Hypothalamus (tissue), 51 donors: ENCODE measurements around the gene DOK7.

ENCODE experiments used
- DNase-seq, 51 donors: peaks; one replicate each; lab custom pipeline; 2025; lab: John Stamatoyannopoulos, UW

The DOK7 gene

DNA sequence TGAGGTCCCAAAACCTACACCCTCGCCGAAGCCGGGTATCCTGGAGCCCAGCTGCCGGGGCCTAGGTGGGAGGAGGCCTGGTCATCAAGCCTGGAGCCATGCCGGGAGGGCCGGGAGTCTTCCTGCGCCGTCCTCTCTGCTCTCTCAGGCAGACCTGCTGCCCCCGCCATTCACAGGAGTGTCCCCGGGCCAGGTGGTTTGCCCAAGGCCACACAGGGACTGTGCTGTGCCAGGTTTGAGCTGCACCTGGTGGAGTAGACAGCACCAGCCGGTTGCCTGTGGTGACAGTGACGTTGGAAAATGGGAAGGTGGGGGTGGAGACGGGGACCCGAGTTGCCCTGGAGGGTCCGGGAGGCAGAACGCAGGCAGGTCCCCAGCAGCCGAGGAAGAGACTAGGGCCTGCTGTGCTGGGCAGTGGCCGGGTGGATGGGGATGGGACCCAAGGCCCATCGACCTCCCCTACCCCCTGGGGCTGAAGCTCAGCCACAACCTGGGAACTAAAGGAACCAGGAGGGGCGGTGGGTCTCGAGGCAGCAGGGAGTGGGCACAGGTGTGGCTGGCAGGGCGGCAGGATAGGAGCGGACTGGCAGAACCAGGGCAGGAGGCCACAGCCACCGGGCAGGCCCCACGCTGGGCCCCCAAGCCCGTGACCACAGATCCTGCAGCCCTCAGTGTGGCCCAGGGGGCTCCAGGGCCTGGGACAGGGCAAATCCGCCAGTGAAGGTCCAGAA lies 9.5 kb downstream of the DOK7 start:
- DNase-seq: no peak

DNA sequence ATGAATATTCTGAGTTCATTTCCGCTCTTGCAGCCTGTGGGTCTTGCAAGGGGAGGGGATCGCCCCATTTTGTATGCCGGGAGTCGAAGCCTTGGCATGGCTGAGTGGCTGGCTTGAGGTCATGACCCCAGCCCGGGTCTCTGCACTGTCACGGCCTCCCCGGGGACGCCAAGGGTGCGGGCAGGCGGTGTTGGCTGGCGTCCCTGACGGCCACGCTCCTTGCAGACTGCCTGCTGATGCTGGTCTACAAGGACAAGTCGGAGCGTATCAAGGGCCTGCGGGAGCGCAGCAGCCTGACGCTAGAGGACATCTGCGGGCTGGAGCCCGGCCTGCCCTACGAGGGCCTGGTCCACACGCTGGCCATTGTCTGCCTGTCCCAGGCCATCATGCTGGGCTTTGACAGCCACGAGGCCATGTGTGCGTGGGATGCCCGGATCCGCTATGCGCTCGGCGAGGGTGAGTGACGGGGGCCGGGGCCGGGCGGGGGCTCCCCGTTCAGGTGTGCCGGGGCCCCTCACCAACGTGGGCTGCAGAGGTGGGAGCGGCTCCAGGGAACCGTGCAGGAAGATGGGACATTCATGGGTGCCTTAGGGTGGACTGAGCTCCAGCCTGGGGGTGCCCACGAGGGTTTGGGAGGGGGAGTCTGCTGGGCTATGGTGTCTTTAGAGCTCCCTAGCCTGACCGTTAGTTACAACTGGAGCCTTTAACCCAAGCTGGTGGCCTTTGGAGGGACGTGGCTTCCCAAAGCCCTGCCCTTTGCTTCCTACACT lies 10.3 kb downstream of the DOK7 start:
- no peak for DNase-seq

DNA sequence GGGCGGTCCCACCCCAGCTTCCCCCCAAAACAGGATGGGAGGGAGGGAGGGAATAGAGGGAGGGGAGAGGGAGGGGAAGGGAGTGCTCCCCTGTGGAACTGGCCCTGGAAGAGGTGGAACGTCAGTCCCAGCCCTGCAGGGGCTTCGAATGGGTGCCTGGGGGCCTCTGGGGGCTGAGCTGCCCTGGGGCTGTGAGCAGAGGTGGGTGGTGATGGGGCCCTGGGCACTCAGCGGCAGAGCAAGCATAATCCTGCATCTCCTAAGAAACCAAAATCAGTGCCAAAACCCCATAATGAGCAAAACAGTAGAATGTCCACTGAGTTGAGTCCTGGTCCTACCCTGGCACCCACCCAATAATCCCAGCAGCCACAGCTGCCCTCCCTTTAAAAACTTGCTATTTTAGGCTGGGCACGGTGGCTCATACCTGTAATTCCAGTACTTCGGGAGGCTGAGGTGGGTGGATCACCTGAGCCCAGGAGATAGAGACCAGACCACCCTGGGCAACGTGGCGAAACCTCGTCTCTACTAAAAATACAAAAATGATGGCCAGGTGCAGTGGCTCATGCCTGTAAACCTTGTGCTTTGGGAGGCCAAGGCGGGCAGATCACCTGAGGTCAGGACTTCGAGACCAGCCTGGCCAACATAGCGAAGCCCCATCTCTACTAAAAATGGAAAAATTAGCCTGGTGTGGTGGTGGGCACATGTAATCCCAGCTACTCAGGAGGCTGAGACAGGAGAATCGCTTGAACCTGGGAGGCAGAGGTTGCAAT lies 11.1 kb downstream of the DOK7 start:
- no peak for DNase-seq

DNA sequence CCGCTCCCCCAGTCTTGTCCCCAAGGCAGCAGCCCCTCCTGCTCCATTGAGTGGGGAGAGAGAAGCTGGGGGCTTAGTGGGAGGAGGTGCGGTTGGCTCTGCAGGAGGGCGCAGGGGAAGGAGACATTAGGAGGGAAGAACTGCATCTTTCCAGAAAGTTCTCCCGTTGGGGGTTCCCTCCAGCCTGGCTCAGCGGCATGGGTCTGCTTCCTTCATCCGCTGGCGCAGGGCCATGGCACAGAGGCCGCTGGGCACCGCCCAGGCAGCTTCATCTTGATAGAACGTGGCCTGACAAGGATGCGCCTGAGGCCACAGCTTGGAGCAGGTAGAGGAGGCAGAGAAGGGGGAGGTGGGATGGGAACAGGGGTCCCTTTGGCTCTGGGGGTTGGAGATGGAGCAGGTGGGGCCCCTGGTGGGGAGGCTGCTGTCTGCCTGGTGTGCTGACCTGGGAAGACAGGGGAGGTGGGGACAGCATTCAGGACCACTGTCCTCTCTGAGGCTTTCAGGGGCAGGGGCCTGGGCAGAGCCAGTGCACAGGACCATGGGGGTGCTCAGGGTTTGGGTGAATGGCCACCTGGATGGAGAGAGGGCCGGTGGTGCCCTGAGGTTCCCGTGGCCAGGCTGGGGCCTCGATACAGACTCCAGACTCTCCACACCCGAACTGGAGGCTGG lies 12.1 kb downstream of the DOK7 start:
- no peak for DNase-seq

DNA sequence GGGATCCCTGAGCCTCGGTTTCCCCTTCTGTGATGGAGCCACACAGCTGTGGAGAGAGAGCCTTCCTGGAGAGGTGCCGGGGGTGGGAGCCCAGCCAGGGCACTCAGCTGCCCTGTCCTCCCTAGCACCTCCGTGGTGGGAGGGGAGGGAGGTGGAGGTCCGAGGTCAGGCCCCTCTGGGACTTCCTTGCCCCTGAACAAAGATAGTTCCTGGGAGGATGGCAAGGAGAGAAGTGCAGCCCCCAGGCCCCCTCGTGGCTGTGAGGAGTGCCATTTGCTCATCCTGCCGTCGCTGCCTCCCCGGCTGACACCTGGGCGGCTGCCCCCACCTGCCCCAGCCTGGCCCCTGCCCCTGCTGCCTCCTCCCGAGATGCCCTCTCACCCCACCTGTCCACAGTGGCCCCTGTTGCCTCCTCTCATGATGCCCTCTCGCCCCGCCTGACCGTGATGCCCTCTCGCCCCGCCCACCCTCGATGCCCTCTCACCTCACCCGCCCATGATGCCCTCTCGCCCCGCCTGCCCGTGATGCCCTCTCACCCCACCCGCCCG lies 12.7 kb downstream of the DOK7 start:
- no peak for DNase-seq

DNA sequence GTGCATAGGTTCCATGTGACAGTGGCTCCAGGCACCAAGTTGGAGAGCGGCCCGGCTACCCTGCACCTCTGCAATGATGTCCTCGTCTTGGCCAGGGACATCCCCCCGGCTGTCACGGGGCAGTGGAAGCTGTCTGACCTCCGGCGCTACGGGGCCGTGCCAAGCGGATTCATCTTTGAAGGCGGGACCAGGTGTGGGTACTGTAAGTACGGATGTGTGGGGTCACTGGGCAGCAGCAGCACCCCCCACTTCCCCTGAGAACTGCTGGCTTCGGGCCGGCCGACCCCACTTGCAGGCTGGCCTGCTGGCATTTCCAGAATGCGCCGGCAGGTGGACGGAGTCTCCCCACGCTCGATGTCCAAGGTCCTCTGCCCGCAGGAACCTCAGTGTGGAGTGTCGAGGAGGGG lies 13.2 kb downstream of the DOK7 start:
- no peak for DNase-seq

DNA sequence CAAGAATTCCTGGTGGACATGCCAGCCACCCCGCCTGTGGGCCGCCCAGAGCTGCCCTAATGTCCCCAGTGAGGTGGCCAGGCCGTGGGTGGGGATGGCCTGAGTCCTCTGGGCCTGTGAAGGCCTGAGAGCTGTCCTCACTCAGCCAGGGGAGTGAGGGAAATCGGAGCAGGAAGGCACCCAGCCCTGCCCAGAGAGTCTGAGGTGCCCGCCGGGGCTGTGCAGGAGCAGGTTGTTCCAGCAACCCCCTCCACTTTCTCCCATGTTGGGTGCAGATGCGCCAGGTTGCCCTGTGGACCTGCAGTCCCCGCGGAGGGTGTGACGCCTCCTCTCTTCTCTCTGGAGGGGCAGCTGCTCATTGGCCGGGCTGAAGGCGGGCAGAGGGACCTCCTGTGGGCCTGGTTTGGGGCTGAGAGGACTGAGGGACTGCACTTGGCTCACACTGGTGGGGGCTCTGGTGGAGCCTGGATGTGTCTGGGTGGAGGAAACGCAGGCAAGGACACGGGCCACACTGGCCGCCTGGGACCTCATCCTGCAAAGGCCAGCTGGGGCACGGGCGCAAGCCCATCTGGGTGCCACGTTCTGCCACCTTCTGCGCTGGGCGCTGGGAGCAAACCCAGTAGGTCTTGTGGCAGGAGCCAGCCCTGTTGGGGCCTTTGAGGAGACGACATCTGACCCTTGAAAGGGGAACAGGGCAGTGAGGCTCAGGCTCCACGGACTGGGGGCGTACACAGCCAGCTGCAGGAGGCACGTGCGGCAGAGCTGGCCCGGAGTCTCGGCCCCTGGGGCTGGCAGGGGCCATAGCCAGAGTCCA lies 14.0 kb downstream of the DOK7 start:
- DNase-seq: no peak

DNA sequence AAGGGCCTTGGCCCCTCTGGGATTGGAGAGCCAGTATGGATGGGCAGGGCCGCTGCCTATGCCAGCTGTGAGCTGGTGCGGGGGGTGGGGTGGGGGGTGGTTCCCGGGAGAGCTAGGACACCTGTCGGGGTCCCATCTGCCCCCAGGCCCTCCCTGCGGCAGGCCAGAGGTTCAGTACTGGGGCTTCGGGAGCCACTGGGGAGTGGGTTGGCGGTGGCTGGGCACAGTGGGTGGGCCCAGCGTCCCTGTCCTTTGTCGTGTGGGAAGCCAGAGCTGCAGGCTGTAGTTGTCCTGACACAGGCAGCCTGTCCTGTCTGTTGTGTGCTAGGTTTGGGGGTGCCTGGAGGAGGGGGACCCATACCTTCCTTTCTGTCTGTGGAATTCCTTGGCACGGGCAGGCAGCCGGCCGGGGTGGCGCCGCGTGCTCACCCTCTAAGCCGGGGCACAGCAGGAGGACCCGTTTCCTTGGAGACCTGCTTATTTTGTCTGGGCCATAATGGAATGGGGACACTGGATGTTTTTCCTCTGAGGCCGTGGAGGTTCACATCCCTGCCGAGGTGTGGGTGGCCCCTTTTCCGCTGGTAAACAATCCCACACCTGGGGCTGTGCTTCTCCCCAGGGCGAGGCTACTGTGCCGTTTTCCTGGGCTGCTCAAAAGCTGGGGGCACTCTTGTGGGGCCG lies 14.8 kb downstream of the DOK7 start:
- no peak for DNase-seq

DNA sequence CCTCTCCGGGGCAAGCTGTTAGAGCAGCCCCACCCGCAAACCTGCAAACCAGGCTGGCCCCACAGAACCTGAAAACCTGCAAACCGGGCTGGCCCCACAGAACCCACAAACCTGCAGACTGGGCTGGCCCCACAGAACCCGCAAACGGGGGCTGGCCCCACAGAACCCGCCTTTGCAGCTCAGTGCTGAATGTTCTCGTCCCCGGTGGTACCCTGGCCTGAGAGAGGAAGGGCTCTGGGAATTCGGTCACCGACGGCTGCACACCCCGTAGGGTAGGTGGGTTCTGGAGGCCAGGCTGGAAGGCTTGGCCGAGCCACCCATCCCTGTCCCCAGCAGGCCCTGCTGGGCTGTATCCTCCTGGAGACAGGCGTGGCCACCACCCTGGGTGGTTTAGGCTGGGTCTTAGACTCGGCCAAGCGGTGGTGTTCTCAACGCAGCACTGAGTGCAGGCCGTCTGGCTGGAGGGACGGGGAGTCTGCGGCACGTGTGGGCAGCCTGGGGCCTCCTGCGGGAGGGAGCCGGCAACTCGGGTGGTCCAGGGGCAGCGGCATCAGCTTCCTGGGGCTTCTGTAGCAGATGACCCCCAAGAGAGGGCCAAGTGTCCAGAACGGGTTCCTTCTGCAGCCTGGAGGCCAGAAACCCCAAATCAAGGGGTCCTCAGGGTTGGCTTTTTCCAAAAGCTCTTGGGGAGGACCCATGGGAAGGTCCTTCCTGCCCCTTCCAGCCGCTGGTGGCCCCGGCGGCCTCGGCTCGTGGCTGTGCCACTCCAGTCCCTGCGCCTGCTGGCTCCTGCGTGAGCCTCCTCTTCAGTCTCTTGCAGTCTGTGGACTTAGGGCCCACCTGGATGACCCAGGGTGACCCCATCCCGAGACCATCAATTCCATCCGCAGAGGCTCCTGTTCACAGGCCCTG lies 15.6 kb downstream of the DOK7 start:
- no peak for DNase-seq

DNA sequence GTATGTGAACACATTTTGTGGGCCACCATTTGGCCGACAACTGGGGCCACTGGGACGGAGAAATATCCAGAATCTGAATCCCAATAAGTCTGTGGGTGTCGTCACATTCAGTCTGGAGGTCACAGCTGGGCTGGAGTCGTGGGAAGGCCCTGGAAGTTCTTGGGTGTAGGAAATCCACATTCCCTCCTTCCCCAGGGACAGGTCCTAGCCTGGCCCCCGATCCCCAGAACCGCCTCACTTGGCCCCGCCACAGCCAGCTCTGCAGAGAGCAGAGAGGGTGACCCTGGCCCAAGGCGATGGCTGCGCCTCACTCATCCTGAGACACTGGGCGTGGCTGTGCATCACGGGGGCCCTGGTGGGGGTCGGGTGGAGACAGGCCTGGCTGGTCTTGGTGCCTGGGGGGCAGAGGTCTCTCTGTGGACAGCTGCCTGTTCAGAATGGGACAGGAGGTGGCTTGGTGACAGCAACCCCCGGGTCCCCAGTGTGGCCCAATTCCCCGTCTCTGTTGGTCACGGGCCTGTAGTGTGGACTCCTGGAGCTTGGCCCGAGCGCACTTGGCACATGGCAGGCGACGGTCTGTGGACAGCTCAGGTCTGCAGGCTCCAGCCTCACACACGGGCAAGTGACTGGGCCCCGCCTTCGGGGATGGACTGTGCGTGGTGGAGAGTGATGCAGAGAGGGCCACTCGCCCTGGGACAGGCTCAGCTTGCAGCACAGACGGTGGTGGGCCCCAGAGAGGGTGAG lies 16.4 kb downstream of the DOK7 start:
- no peak for DNase-seq

DNA sequence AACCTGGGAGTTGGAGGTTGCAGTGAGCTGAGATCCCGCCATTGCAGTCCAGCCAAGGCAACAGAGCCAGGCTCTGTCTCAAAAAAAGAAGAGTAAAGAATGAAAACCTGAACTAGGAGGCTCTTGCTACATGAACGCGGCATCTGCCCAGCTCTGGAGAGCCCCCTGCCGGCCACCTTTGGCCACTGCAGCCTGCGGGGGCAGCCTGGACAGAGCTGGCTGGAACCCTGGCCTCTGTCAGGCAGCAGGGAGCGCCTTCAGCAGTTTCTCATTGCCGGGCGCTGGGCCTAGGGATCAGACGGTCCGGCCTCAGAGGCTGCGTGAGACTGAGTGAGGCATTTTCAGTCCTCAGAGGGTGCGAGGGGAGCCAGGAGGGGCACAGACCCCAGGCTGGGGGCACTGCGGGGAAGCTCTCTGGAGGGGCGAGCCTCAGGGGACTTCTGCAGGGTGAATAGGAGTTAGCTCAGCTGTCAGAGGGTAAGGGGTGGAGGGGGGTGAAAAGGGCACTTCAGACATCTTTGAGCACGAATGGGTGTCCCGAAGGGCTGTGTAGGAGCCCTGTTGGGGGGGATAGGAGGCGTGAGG lies 17.5 kb downstream of the DOK7 start:
- DNase-seq: peak in 44 of 51 donors; percentile 4 to 83 (median 55)

DNA sequence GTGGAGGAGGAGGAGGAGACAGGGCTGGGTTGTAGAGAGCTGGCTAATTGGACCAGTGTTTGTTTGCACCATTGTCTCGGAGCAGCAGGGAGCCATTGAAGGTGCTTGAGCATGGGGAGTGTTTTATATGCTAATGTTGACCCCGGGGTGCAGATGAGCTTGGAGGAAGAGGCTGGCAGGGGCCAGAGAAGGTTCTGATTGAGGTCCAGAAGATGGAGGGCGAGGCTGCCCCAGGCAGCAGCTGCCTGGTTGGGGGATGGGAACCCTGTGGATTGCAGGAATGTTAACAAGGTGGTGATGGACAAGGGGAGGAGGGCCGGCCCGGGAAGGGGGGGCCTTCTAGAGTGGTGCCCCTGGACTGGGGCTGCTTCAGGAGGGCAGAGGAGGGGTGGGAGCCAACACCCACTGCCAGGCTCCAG lies 18.0 kb downstream of the DOK7 start:
- DNase-seq: no peak

DNA sequence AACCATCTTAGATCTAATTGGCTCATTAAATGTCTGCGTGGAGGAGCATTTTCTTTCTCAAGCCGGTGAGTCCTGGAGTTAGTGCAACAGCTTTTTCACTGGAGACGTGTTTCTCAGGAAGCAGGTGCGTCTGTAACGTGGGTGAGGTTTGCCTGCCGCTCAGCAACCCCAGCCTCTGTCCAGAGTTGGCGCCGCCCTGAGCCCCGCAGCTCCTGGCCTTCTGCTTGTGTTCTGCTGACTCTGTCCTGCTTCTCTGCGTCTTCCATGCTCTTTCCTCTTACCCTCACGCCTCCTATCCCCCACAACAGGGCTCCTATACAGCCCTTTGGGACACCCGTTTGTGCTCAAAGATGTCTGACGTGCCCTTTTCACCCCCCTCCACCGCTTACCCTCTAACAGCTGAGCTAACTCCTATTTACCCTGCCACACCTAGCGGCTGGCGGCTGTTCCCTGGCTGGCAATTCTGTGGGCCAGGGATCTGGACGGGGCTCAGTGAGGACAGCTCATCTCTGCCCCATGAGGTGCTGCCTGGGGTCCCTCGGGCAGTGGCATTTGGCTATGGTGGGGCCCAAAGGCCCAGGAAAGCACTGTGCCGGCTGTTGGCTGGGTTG lies 18.8 kb downstream of the DOK7 start:
- DNase-seq: no peak

DNA sequence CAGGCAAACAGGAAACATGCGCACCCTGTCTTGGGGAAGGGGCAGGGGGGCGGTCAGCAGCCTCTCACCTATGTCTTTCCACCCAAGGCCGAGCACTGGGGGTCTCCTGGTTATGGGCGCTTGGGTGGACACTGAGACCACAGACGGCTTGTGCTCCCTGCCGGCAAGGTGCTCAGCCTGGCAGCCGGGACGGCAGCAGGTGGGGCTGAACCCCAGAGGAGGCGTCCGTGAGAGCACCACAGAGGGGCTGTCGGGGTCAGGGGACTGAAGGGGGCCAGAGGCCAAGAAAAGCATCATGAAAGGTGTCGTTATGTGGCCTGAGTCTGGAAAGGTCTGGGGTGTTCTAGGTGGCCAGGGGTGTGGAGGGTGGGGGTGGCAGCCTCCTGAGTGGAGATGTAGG lies 19.6 kb downstream of the DOK7 start:
- DNase-seq: no peak

DNA sequence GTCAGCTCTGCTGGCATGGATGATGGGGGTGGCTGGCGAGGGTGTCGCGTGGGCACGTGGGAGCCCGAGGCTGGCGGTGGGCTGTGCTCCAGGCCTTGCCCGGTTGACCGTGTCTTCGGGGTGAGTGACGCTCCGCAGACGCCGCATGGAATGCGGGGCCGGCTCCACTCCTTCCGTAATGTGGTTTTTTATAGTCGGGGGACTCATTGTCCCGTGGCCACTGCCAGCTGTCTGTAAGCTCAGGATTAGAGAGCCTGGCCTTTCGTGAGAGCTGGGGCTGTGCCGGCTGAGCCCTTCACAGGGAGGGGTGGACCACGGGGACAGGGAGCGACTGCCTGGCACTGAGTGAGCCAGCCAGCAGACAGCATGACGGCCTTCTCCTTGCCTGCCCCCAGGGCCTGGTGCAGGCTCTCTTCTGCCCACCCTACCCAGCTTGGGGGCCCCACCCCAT lies 20.4 kb downstream of the DOK7 start:
- DNase-seq: peak in 13 of 51 donors; percentile 7 to 55 (median 31)
